Activated CD4-positive, CD25-positive, alpha-beta regulatory T cell treated with anti-CD3 and anti-CD28 coated beads, Interleukin-2, amount 50 U/mL, for 24 hours (primary cell): ENCODE measurements around the gene CAB39.

Experiments
- ATAC-seq, 2 donors: fragments of 150-1000 bp; cut with Tn5 transposase; one replicate each; pipeline ENCODE4 v1.10.0; 2021; ENCODE audit warnings: mild to moderate bottlenecking in 1 of 2, moderate library complexity in 1 of 2

CAB39 gene

GRCh38 chr2:230758566-230759480, 46.2 kb downstream of the CAB39 start:
- no peak for ATAC-seq

- no peak for ATAC-seq
Observed at GRCh38 chr2:230759481-230760167, 47.0 kb downstream of the CAB39 start.

DNA sequence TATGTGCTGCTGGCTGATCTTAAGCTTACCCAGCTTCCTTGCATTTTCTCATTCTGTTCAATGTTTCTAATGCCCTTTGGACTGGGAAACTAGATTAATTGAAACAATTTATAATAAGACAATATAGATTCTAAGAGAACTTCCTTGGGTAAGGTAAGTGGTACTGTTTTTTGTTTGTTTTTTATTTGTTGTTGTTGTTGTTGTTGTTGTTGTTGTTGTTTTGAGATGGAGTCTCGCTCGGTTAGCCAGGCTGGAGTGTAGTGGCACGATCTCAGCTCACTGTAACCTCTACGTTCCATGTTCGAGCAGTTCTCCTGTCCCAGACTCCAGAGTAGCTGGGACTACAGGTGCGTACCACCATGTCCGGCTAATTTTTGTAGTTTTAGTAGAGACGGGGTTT, 49.1 kb downstream of the CAB39 start:
- no peak for ATAC-seq

DNA sequence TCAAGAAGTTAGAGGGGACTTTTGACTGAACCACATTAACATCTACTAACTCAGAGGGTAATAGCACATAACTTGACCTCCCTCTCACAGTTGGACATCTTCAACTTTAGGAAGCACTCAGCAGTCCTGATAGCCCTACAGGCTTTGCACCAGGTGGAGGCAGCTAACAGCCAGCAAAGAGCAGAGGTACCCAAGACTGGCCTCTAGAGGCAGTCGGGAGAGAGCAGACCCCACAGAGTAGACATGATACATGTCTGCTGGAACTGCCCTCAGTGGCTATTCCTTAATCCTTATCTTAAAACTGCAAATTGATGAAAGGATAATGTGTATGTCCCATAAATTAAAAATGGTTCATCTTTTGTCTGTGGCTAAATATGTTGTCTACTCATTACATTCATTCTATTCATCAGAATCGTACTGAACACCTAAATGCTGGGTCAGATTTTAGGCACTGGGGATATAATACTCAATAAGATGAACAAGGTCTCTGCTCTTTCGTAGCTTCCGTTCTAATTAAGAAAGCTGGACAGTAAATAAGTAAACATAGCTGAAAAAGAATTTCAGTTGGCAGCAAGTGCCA, 49.8 kb downstream of the CAB39 start:
- peak; percentile 83 to 85 for ATAC-seq

DNA sequence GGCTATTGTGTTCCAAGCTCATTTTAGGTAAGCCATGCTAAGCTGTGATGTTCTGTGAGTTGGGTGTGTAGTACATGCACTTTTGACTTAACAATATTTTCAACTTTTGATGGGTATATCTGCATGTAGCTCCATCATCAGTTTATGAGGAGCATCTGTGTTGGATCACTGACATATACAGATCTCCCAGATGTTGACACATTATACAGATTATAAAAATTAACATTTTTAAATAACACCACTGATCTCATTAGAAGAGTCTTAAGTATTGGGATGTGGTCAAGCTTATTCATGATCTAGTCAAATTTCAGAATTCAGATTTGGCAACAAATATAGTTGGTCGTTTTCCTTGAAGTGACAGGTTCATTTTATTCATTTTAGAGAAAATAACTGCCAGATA, 51.7 kb downstream of the CAB39 start:
- ATAC-seq: no peak

- ATAC-seq: no peak
Observed at GRCh38 chr2:230765611-230766300, 53.1 kb downstream of the CAB39 start.

DNA sequence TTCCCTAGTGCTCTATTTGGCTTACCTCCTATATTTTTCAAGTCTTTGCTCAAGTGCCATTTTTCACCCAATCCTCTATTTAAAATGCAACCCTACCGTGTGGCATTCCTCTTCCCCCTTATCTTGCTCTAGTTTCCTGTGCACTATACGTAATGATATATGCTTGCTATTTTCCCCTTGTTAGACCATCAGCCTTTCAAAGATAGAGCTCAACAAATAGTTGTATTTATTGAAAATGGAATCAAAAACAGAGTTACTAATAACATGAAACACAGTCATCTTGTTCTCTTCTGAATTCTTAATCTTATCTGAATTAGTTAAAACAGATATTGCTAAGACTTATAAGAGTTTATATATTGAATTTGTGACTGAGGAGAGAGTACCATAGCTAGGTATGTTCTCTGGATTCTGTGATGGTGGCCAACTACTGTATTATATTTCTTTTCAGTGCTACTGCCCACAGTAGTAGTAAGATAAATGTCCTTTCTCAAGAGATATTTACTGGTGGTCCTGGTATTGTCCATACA, 55.3 kb downstream of the CAB39 start:
- ATAC-seq: peak; percentile 50 to 52

- ATAC-seq: no peak
Observed at GRCh38 chr2:230770804-230771203, 58.2 kb downstream of the CAB39 start.

- ATAC-seq: no peak
Observed at GRCh38 chr2:230772156-230772555, 59.5 kb downstream of the CAB39 start.

DNA sequence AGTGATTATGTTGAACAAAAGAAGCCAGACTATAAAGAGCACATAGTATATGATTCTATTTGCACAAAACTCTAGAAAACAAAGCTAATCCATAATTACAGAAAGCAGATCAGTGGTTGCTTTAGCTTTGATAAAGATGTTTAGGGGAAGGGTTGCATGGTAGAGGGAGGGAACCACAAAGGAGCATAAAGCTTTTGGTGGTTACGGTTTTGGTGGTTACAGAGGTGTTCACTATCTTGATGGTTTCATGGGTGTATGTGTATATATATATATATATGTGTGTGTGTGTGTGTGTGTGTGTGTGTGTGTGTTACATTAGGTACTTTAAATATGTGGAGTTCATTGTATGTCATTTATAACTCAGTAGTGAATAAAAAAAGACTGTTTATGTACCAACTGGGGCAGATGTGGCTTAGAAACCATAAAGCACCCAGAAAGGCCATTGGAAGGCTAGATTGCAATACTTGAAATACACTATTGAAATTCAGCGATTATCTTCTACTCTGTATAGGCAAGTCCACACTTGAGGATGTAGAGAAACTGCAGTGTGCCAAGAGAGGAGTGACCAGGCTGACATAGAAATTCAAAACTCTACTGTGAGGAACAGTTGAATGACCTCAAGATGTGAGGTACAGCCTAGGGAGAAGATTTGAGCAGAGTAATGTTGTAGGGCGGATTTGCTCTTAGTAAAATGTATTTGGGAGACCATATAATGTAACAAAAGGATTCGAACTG, 60.6 kb downstream of the CAB39 start:
- peak; percentile 50 to 51 for ATAC-seq

DNA sequence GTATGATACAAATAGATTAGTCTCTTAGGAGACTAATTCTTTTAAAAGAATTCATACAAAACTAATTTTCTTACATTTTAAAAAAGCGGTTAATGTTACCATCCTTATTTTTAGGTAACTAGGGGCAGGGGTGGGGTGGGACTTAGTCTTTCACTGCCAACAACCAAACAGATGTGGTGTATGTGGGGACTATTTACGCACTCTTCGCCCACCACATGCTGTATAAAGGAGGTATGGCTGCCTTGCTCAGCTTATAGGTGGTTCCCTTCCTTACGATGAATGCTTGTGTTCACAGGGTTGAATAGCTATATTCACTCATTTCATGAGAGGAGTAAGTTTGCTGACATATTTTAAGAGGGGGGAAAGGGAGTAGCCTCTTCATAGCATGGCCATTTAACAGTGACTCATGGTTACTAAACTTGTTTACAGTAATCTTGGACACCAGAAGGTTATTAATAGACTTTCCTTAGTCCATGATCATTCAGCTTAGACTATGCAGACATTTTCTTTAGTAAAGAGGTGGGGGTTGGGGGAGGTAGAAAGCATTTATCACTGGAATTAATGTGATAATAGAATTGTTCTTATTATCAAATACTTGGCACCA, 61.8 kb downstream of the CAB39 start:
- ATAC-seq: peak; percentile 35 to 48

DNA sequence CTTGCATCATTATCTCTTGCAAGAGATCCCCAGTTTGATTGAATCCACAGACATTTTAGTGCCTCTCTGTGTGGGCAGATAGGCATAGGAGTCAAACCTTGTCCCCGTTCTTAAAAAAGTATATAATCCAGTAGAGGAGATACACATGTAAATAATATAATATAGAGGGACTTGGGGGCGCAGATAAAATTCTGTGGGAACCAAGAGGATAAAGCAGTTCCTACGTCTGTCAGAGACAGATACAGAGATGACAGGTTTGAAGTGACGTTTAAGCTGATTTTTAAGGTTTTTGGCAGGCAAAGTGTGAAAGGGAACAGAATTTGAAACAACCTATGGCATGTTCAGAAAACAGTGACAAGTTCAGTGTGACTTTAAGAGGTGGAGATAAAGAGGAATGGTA, 63.1 kb downstream of the CAB39 start:
- no peak for ATAC-seq

DNA sequence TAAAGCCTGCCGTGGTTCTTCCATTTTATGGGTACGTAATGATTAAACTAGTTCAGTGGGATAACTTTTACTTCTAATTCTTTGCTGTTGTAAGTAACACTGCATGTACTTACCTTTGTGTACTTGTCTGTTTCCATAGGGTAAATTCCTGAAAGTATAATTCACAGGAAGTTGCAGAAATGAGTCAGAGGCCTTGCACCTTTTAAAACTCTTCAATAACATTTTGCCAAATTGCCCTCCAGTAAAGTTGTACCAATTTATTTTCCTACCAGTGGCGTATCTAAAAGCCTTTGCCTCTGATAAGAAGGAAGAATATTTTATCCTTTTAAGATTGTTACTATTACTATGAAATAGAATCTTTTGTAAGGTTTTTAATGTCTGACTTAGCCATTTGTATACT, 65.1 kb downstream of the CAB39 start:
- ATAC-seq: no peak

GRCh38 chr2:230778350-230779063, 65.9 kb downstream of the CAB39 start:
- ATAC-seq: no peak

DNA sequence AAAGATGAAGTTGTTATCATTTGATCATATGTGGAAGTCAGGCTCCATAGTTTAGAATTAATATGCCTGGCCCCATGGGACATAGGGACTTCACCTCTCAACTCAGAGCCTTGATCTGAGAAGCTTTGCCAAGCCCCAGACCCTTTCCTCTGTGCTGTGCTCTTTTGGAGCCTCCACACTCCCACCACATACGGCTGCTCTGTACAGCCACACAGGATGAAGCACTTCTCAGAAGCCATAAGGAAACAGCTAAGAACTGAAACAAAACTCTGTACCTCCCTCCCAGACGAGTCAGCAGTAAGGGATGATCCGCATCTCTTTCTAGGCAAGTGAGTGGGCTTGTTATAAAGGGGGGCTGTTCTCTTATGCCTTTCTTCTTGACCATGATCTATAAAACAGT, 66.5 kb downstream of the CAB39 start:
- ATAC-seq: peak; percentile 61 to 62

DNA sequence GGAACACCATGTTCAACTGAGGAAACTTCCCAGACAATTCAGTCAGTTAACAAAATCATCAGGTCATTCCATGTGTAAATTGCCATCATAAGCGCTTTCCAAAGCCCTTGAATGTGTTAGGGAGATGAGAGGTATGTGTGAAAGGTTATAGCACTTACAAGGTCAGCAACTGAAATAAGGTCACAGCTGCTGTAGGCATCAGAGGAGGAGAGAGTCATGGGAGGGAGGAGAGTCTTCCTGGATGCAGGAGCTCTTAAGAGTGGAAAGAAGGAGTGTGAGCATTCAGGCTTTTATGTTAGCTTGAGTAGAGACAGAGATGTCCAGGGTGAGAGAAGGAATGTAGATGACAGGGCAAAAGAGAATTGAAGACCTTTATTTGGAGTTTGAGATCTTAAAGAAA, 67.0 kb downstream of the CAB39 start:
- ATAC-seq: no peak

GRCh38 chr2:230781130-230781797, 68.6 kb downstream of the CAB39 start:
- ATAC-seq: peak; percentile 85 to 86

DNA sequence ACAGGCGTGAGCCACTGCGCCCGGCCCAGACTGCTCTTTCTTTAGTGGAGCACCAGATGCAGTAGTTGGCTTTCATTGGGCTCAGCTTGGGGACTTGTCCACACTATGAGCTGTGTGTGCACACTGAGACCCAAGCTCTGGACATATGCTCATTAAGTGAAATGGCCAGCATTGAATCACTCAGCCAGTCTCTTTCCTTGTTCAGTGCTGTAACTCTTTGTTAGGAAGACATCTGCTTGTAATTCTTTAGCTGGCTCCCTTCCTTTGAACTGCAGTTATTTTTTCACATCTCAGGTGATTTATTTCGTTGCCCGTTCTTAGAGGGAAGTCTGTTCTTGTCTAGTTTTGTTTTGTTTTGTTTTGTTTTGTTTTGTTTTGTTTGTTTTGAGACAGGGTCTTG, 70.5 kb downstream of the CAB39 start:
- ATAC-seq: no peak

DNA sequence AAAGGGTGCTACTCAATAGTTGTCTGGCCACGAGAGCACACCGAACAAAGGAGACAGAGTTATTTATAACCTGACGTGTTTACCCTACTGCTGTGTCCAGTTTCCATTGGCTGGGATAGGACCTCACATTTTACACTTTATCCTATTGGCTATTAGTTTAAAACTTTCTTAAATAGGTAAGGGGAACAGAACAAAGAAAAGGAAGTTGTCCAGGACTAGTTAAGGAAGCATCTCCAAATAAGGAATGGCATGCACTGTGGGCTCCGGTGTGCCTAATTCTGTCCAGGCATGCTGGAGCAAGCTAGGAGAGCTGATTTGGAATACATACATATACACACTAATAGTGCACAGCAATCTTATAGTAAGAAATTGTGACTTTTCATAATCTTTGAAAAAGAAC, 72.2 kb downstream of the CAB39 start:
- no peak for ATAC-seq

- ATAC-seq: no peak
Observed at GRCh38 chr2:230785346-230785745, 72.7 kb downstream of the CAB39 start.
